ENCODE results near the gene ERN1. TPM values are rescaled to one million over a fixed set of nuclear protein-coding genes. Genes with fewer than 3 reads are reported as not detected.

Gene ERN1
- polyA plus RNA-seq, 1 donor from 2014 or later = 2.3 TPM

- H3F3A ChIP-seq (ENCODE audit: insufficient read depth, low read length, poor library complexity, severe bottlenecking) = no peaks in the 10 kb centered on the region
- H3K4me3 ChIP-seq (ENCODE audit: low read length) = no peak overlapping the region
- H3K4me2 ChIP-seq (ENCODE audit: low read length) = no peak overlapping the region
- H3K9me2 ChIP-seq (ENCODE audit: insufficient read depth, low read length) = no peaks in the 10 kb centered on the region
- no peak overlapping the region for H2AFZ ChIP-seq (ENCODE audit: low read depth, low read length)
- no peaks in the 10 kb centered on the region for H4K20me1 ChIP-seq (ENCODE audit: insufficient read depth)
- TF ChIP-seq MXI1 (conservative IDR thresholded peaks at IDR 0.05; ENCODE audit: poor library complexity, severe bottlenecking) (no peak), TAF1 (IDR thresholded peaks at IDR 0.05; ENCODE audit: low read depth) (no peak), REST (IDR thresholded peaks at IDR 0.05; ENCODE audit: borderline replicate concordance) (no peak), POLR2AphosphoS5 (IDR thresholded peaks at IDR 0.05) (no peak), RAD21 (conservative IDR thresholded peaks at IDR 0.05) (no peak), SMC3 (conservative IDR thresholded peaks at IDR 0.05; ENCODE audit: poor library complexity) (no peak), EP300 (conservative IDR thresholded peaks at IDR 0.05; ENCODE audit: poor library complexity, severe bottlenecking) (no peak), EZH2 (IDR thresholded peaks at IDR 0.05; ENCODE audit: borderline replicate concordance, insufficient read depth, low read length, poor library complexity, severe bottlenecking) (no peak)
- TF ChIP-seq, protein P1, sequence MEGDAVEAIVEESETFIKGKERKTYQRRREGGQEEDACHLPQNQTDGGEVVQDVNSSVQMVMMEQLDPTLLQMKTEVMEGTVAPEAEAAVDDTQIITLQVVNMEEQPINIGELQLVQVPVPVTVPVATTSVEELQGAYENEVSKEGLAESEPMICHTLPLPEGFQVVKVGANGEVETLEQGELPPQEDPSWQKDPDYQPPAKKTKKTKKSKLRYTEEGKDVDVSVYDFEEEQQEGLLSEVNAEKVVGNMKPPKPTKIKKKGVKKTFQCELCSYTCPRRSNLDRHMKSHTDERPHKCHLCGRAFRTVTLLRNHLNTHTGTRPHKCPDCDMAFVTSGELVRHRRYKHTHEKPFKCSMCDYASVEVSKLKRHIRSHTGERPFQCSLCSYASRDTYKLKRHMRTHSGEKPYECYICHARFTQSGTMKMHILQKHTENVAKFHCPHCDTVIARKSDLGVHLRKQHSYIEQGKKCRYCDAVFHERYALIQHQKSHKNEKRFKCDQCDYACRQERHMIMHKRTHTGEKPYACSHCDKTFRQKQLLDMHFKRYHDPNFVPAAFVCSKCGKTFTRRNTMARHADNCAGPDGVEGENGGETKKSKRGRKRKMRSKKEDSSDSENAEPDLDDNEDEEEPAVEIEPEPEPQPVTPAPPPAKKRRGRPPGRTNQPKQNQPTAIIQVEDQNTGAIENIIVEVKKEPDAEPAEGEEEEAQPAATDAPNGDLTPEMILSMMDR (IDR thresholded peaks at IDR 0.05; ENCODE audit: poor library complexity, severe bottlenecking) = no peak
- no peak overlapping the region for H3K9ac ChIP-seq (ENCODE audit: low read length)
- no peaks in the 10 kb centered on the region for H3K79me2 ChIP-seq (replicated peaks; ENCODE audit: insufficient read depth, low read length)
- no peaks in the 10 kb centered on the region for H3K27me3 ChIP-seq (ENCODE audit: insufficient read depth, low read depth, low read length)
- no peaks in the 10 kb centered on the region for H3K9me3 ChIP-seq (ENCODE audit: low read length)
- H3K36me3 ChIP-seq (ENCODE audit: insufficient read depth, low read length) = no peaks in the 10 kb centered on the region
- H3K27ac ChIP-seq (ENCODE audit: low read length) = no peak overlapping the region
Observed at GRCh38 chr17:64160378-64160777, 30.4 kb upstream of the ERN1 start.

DNA sequence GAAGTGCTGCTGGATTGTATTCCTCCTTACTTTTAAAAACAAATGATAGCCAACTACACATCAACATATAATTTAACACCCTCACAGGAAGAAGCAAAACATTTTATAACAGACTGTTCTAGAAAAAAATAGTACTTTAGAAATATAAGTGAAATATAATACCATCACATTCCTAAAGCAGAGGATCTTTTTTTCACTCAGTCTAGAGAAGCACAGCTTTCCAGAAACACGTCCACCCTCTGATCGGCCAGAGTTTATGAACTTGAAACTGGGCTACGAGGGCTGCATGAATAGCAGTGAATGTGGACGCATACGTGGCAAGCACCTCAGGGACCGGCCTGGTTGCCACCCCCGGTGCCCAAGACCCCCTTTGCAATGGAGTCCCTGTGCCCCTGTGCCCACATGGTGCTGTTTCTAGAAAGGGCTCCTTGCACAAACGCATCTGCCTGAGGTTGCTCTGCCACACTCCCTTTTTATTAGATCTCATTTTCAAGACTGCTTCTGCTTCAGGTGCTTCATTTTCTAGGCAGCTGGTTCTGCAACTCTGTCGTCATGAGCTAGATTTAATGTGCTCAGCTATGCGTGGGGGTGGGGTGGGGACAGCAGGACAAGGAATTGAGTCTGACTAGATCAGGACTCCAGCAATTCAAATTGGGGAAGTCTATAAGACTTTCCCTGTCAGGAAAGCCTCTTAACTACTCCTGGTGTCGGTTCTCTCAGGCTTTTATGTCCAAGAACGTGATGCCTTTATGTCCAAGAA is 29.1 kb upstream of the ERN1 start:
- Histone ChIP-seq H3K27ac (ENCODE audit: low read length) (no peak overlapping the region), H3K9me3 (ENCODE audit: low read length) (no peaks in the 10 kb centered on the region), H3K27me3 (ENCODE audit: insufficient read depth, low read depth, low read length) (no peaks in the 10 kb centered on the region), H3K9me2 (ENCODE audit: insufficient read depth, low read length) (no peaks in the 10 kb centered on the region), H4K20me1 (ENCODE audit: insufficient read depth) (no peaks in the 10 kb centered on the region), H3K4me3 (ENCODE audit: low read length) (no peak overlapping the region), H3K79me2 (replicated peaks; ENCODE audit: insufficient read depth, low read length) (no peaks in the 10 kb centered on the region), H3K4me2 (ENCODE audit: low read length) (no peak overlapping the region), H2AFZ (ENCODE audit: low read depth, low read length) (no peak overlapping the region), H3F3A (ENCODE audit: insufficient read depth, low read length, poor library complexity, severe bottlenecking) (no peaks in the 10 kb centered on the region), H3K9ac (ENCODE audit: low read length) (no peak overlapping the region), H3K36me3 (ENCODE audit: insufficient read depth, low read length) (no peaks in the 10 kb centered on the region)
- no peak for TF ChIP-seq POLR2AphosphoS5 (IDR thresholded peaks at IDR 0.05)
- TF ChIP-seq RAD21 (conservative IDR thresholded peaks at IDR 0.05) = no peak
- no peak for TF ChIP-seq EP300 (conservative IDR thresholded peaks at IDR 0.05; ENCODE audit: poor library complexity, severe bottlenecking)
- TF ChIP-seq SMC3 (conservative IDR thresholded peaks at IDR 0.05; ENCODE audit: poor library complexity) = no peak
- no peak for TF ChIP-seq EZH2 (IDR thresholded peaks at IDR 0.05; ENCODE audit: borderline replicate concordance, insufficient read depth, low read length, poor library complexity, severe bottlenecking)
- TF ChIP-seq, protein P1 (IDR thresholded peaks at IDR 0.05; ENCODE audit: poor library complexity, severe bottlenecking) = no peak
- no peak for TF ChIP-seq TAF1 (IDR thresholded peaks at IDR 0.05; ENCODE audit: low read depth)
- no peak for TF ChIP-seq MXI1 (conservative IDR thresholded peaks at IDR 0.05; ENCODE audit: poor library complexity, severe bottlenecking)
- TF ChIP-seq REST (IDR thresholded peaks at IDR 0.05; ENCODE audit: borderline replicate concordance) = no peak

Data from neural cell (in vitro differentiated cells).